HCT116 (cell line): ENCODE data around the gene CTAGE8.
"Not testable (repeated sequence)": the region's sequence is repeated elsewhere in the genome, so short reads cannot be mapped to it uniquely, and the experiment has no call there.

Source experiments
- CTCF ChIP-seq, 3 experiments: fragments of 200-600 bp in 1 of 3; sonication (generic) in 1 of 3; IDR thresholded peaks in 2 of 3; conservative IDR thresholded peaks in 1 of 3; 2 replicates each; pipeline ENCODE4 v1.5.1; 2012 to 2017; ENCODE audit warnings: low read depth in 2 of 3, low read length in 2 of 3, antibody characterized with exemption in 1 of 3, borderline replicate concordance in 1 of 3, control low read depth in 1 of 3, mild to moderate bottlenecking in 1 of 3, mixed read lengths in 1 of 3, mixed run types in 1 of 3, moderate library complexity in 1 of 3; ENCODE audit not compliant: insufficient read depth in 1 of 3
- JUND ChIP-seq: IDR thresholded peaks from 2 replicates; pipeline ENCODE4 v1.6.1; 2012
- POLR2A ChIP-seq: IDR thresholded peaks from 2 replicates; pipeline ENCODE4 v1.7.0; 2011; ENCODE audit warnings: borderline replicate concordance; ENCODE audit not compliant: insufficient read depth, insufficient read length; ENCODE audit errors: extremely low read depth
- SIN3A ChIP-seq: IDR thresholded peaks from 2 replicates; pipeline ENCODE4 v1.6.1; 2012; ENCODE audit warnings: low read depth
- SP1 ChIP-seq: IDR thresholded peaks from 2 replicates; pipeline ENCODE4 v1.6.1; 2012; ENCODE audit warnings: low read depth
- ZNF274 ChIP-seq: fragments of 200-500 bp; sonication (Bioruptor generic); IDR thresholded peaks from 2 replicates; pipeline ENCODE4 v1.6.1; 2014; ENCODE audit warnings: mild to moderate bottlenecking, low read depth, low read length, inconsistent platforms

GRCh38 chr7:144282490-144282889 lies 13.4 kb upstream of the CTAGE8 start:
- not testable (repeated sequence) for TF ChIP-seq CTCF (IDR thresholded peaks at IDR 0.05 in 2 of 3, conservative IDR thresholded peaks at IDR 0.05 in 1 of 3; ENCODE audit: borderline replicate concordance in 1 of 3, insufficient read depth in 1 of 3, low read depth in 2 of 3, low read length in 2 of 3); JUND; POLR2A; SP1; SIN3A; ZNF274
